ENCODE data around the gene GPC1.

Gene GPC1

GRCh38 chr2:240455272-240455646, 19.8 kb downstream of the GPC1 start:
- no peak for DNase-seq (ENCODE audit: low read depth, low spot score)

GRCh38 chr2:240455647-240456446, 20.4 kb downstream of the GPC1 start:
- peak; percentile 46 for DNase-seq (ENCODE audit: low read depth, low spot score)

DNA sequence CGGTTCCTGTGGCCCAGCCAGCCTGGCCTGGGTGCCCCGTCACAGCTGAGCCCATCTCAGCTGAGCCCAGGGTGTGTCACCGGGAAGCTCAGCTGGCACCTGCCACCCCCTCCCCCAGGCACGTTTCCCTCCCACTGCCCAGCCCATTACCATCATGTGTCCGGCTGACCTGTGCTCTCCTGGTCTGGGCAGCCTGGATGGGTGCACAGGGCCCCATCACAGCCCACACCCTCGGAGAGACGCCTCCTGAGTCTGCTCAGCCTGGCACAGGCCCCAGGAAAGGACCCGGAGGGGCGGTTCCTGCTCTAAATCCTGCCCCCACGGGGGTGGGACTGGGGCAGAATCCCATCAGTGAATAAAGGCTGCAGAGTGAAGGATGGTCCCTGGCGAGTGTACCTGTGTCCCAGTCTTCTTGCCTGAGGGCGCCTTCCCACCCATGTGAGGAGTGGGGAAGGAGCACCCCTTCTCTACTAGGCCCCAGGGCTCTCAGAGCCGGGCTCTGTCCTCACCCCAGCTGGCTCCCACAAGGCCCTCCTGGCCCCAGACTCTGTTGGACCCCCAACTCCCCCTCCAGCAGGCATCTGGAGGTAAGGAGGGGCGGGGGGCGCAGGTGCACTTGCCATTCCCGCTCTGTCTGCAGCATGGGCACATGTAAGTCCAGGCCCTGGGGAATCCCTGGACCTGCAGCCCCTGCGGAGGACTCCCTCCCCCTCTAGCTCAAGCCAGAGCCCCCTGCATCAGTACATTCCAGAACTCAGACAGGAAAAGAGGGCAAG, 21.2 kb downstream of the GPC1 start:
- peak; percentile 33 for DNase-seq (ENCODE audit: low read depth, low spot score)

DNA sequence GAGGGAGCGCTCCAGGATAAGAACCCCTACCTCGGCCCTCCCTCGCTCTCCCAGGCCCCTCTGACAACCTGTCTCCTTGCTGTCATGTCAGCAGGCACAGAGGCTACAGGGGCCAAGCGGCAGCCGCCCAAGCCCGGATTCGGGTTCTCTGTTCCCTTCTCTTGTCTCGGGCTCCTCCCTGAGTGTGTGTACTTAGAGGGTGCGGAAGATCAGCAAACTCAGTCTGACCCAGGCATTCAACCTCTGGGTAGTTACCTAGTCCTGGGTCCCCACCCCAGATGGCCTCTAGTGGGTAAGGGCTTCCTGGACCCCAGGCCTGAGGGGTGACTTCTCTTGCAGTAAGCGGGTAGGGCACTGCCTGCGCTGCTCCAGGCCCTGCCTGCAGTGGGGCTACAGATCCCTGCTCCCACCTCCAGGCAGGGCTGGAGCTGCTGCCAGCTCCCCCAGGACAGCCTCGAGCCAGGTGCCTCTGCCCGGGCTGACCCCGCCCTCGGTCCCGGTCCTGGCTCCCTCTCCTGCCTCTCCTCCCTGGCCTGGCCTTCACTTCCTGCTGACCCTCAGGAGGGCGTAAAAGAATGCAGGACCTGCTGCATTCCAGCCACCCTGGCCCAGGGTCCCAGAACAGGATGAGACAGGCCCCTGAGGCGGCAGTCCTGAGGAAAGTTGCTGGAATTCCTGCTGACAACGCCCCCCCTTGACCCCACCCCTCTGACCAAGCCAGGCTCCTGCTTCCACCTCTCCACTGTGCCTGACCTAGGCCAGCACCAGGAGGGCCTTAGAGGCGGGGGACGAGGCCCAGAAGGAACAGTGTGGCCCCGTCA, 22.0 kb downstream of the GPC1 start:
- no peak for DNase-seq (ENCODE audit: low read depth, low spot score)

GRCh38 chr2:240458044-240458899, 22.8 kb downstream of the GPC1 start:
- no peak for DNase-seq (ENCODE audit: low read depth, low spot score)

- DNase-seq (ENCODE audit: low read depth, low spot score) = no peak
Observed at GRCh38 chr2:240458900-240459391, 23.5 kb downstream of the GPC1 start.

- DNase-seq (ENCODE audit: low read depth, low spot score) = no peak
Observed at GRCh38 chr2:240459401-240460252, 24.2 kb downstream of the GPC1 start.

- no peak for DNase-seq (ENCODE audit: low read depth, low spot score)
Observed at GRCh38 chr2:240460253-240460711, 24.8 kb downstream of the GPC1 start.

- no peak for DNase-seq (ENCODE audit: low read depth, low spot score)
Observed at GRCh38 chr2:240460781-240461431, 25.4 kb downstream of the GPC1 start.

DNA sequence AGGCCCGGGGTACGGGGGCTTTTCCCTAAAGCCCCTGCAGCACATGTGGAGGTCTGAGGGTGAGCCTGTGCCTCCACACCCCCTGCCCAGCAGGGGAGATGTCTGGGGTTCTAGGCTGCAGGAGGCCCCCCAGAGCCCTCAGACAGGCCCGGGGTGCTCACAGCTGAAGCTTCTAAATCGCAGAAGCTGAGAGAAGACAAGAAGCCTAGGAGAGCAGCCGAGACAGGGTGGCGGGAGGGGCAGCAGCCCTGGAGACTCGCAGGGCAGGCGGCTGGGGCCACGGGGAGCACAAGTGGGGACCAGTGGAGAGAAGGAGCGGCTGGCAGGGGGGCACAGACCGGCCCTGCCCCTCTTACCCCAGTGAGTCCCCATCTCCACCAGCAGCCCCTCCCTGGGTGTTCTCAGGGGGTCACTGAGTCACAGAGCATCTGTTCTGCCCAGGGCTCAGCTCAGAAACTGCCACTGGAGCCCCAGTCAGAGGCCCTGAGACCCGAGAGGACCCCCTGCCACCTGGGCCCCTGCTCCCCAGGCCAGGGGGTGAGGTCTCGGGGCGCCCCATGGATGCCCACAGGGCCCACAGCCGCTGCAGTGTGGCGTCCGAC, 26.1 kb downstream of the GPC1 start:
- no peak for DNase-seq (ENCODE audit: low read depth, low spot score)

GRCh38 chr2:240462073-240462706, 26.7 kb downstream of the GPC1 start:
- no peak for DNase-seq (ENCODE audit: low read depth, low spot score)

DNA sequence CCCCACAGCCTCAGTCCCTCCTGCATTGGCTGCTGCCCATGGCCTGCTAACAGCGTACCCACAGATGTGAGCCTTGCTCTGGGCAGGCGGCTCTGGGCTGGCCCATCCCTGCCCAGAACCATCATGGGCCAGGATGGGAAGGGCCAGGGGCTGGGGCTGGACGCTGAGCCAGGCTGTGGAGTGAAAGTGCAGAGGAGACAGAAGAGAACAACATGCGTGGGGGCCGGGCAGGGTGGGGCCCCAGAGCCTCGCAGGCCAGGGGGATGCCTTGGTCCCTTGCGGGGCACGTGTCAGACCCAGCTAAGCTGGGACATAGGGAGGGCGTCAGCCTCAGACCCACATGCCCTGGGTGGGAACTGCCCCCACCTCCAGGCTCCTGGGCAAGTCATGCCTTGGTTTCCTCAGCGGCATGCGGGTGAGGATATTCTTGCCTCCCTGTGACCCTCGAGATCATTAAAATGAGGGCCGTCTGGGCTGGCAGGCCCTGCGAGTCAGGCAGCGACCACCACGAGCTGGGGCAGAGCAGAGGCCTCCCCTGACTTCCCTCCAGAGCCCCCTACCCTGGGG, 27.3 kb downstream of the GPC1 start:
- DNase-seq (ENCODE audit: low read depth, low spot score) = no peak

DNA sequence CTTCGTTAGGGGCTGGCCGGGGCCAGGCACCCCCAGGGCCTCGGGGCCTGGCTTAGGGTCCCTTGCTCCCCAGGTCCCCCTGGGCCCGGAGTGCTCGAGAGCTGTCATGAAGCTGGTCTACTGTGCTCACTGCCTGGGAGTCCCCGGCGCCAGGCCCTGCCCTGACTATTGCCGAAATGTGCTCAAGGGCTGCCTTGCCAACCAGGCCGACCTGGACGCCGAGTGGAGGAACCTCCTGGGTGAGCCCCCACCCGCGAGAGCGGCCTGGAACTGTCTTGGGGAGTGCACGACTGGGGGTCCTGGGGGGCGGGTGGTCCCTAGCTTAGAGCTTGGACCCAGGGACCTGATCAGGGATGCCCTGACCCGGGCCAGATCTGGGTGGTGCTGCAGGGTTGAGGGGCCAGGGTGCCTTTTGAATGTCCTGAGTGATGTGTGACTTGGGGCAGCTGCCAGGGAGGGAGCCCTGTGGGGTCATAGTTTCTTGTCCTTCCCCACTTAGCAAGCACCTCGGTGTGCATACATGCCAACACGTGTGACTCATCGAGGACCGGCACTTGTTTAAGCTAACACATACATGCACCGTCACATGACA, 27.9 kb downstream of the GPC1 start:
- no peak for DNase-seq (ENCODE audit: low read depth, low spot score)

- no peak for DNase-seq (ENCODE audit: low read depth, low spot score)
Observed at GRCh38 chr2:240463866-240464481, 28.5 kb downstream of the GPC1 start.

- peak; percentile 1 for DNase-seq (ENCODE audit: low read depth, low spot score)
Observed at GRCh38 chr2:240464514-240465241, 29.2 kb downstream of the GPC1 start.

DNA sequence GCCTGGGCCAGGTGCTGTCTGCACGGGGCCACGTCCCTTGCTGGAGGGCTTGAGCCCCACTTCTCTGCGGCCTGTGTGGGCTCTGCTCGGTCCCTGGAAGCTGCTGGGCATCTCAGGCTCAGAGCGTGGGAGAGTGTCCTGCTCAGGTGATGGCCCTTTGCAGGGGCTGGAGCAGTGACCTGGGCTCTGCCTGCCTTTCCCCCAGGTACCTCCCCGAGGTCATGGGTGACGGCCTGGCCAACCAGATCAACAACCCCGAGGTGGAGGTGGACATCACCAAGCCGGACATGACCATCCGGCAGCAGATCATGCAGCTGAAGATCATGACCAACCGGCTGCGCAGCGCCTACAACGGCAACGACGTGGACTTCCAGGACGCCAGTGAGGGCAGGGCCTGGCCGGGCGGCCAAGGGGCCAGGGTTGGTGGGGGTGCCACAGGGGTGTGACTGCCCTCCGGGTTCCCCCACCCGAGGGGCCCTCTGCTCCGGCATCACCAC, 29.9 kb downstream of the GPC1 start:
- peak; percentile 0 for DNase-seq (ENCODE audit: low read depth, low spot score)
